NB4 (cell line): Measurements from ENCODE around the gene PDE6C.
"Not testable (repeated sequence)": the region's sequence is repeated elsewhere in the genome, so short reads cannot be mapped to it uniquely, and the experiment has no call there.

Experiments used
- DNase-seq: peaks from one replicate; pipeline ENCODE4 v3.0.0; 2010; ENCODE audit warnings: low read depth
- H3K4me3 ChIP-seq: one replicate; pipeline ENCODE4 v1.5.1; 2011; ENCODE audit warnings: mild to moderate bottlenecking, low read depth, low read length, moderate library complexity
- CTCF ChIP-seq: IDR thresholded peaks from one replicate; pipeline ENCODE4 v1.5.1; 2012; ENCODE audit warnings: low read depth, low read length
- MAX ChIP-seq: IDR thresholded peaks from 2 replicates; pipeline ENCODE4 v1.6.1; 2011; ENCODE audit warnings: low read depth, low read length
- MYC ChIP-seq: IDR thresholded peaks from 2 replicates; pipeline ENCODE4 v1.6.1; 2011; ENCODE audit warnings: low read depth, low read length
- POLR2A ChIP-seq: IDR thresholded peaks from 2 replicates; pipeline ENCODE4 v1.6.1; 2011; ENCODE audit warnings: mild to moderate bottlenecking; ENCODE audit not compliant: insufficient read length; ENCODE audit errors: extremely low read depth

PDE6C gene

GRCh38 chr10:93678805-93679587 lies 66.7 kb downstream of the PDE6C start:
- H3K4me3 ChIP-seq: no peak overlapping the region
- no peak for TF ChIP-seq MYC
- no peak for TF ChIP-seq MAX
- no peak for TF ChIP-seq POLR2A
- no peak for TF ChIP-seq CTCF
- DNase-seq: no peak

GRCh38 chr10:93680412-93681047 lies 68.2 kb downstream of the PDE6C start:
- peak; percentile 71 for DNase-seq
- TF ChIP-seq MYC (no peak), CTCF (no peak), POLR2A (no peak), MAX (no peak)
- no peak overlapping the region for H3K4me3 ChIP-seq

- no peak for DNase-seq
- no peak for TF ChIP-seq MAX
- TF ChIP-seq MYC: no peak
- no peak for TF ChIP-seq CTCF
- TF ChIP-seq POLR2A: no peak
These were observed 75.4 kb downstream of the PDE6C start for GRCh38 chr10:93687737-93688136.

GRCh38 chr10:93695740-93696139 lies 83.4 kb downstream of the PDE6C start:
- no peak for DNase-seq
- TF ChIP-seq MAX: no peak
- no peak for TF ChIP-seq MYC
- no peak for TF ChIP-seq CTCF
- TF ChIP-seq POLR2A: no peak
- no peak overlapping the region for H3K4me3 ChIP-seq

More at GRCh38 chr10:93687737-93688136, 75.4 kb downstream of the PDE6C start:
- no peak overlapping the region for H3K4me3 ChIP-seq

- DNase-seq, H3K4me3 ChIP-seq: not testable (repeated sequence)
These were observed 84.2 kb downstream of the PDE6C start for GRCh38 chr10:93696582-93696981.

GRCh38 chr10:93697207-93697606 lies 84.9 kb downstream of the PDE6C start:
- no peak for DNase-seq
- TF ChIP-seq POLR2A: no peak
- no peak for TF ChIP-seq MAX
- no peak for TF ChIP-seq CTCF
- no peak overlapping the region for H3K4me3 ChIP-seq
